GM12878 (cell line): ENCODE measurements around the gene OPCML. TPM values are rescaled to one million over a fixed set of nuclear protein-coding genes. Genes with fewer than 3 reads are reported as not detected.

Source experiments
- ATAC-seq: fragments of 200-7000 bp; cut with Tn5 transposase; 3 replicates; pipeline ENCODE4 v1.9.1; 2020; ENCODE audit warnings: mild to moderate bottlenecking, moderate library complexity
- BruUV-seq: library from RNA; stranded (reverse); fragments of 400-500 nt; replicated peaks from 2 replicates; lab custom pipeline; 2021; lab: Mats Ljungman, UMichigan
- CTCF ChIA-PET: fragments of 300-600 bp; sonication (Branson Sonifier 250); formaldehyde crosslinking; extraction: SDS; loops from one replicate; lab custom pipeline; 2021; ENCODE audit warnings: inconsistent platforms; lab: Yijun Ruan, JAX
- POLR2A ChIA-PET: fragments of 350-600 bp; formaldehyde crosslinking; extraction: SDS; loops from one replicate; lab custom pipeline; 2021; ENCODE audit warnings: inconsistent platforms; lab: Charles Lee
- RAD21 ChIA-PET: fragments of 300-600 bp; sonication (Branson Sonifier 250); formaldehyde crosslinking; loops from one replicate; lab custom pipeline; 2023; ENCODE audit warnings: antibody characterized with exemption; ENCODE audit not compliant: unreplicated experiment; lab: Charles Lee
- SMC1A ChIA-PET: fragments of 300-600 bp; sonication (Branson Sonifier 250); formaldehyde crosslinking; loops from one replicate; lab custom pipeline; 2023; ENCODE audit not compliant: unreplicated experiment, uncharacterized antibody; lab: Charles Lee
- DNase-seq: peaks from one replicate; pipeline ENCODE4 v3.0.0-alpha.2; 2011; ENCODE audit warnings: low read depth, low spot score
- FAIRE-seq: peaks from 3 replicates; lab custom pipeline; 2011; peaks lifted over from hg19 to GRCh38; lab: Jason Lieb, UNC
- H2AFZ ChIP-seq: 2 replicates; pipeline ENCODE4 v1.6.0; 2011; ENCODE audit warnings: low read depth, low read length, control low read depth; ENCODE audit not compliant: control insufficient read depth
- H3K27ac ChIP-seq: 2 replicates; pipeline ENCODE4 v1.5.1; 2011; ENCODE audit warnings: control low read depth; ENCODE audit not compliant: control insufficient read depth, insufficient read depth
- H3K27me3 ChIP-seq, 2 experiments: replicated peaks in 1 of 2; 2 replicates each; pipeline versions ENCODE4 v1.6.0 to v1.6.1; 2011; ENCODE audit warnings: low read length in 1 of 2; ENCODE audit not compliant: control insufficient read depth in 2 of 2, insufficient read depth in 2 of 2
- H3K36me3 ChIP-seq, 2 experiments: 2 replicates each; pipeline ENCODE4 v1.5.1; 2011; ENCODE audit warnings: low read length in 1 of 2; ENCODE audit not compliant: control insufficient read depth in 2 of 2, insufficient read depth in 2 of 2
- H3K4me1 ChIP-seq: 2 replicates; pipeline ENCODE4 v1.6.1; 2011; ENCODE audit warnings: mild to moderate bottlenecking, low read length, moderate library complexity, mixed read lengths; ENCODE audit not compliant: control insufficient read depth, insufficient read depth
- H3K4me2 ChIP-seq: 2 replicates; pipeline ENCODE4 v1.6.0; 2011; ENCODE audit warnings: control low read depth; ENCODE audit not compliant: control insufficient read depth, insufficient read depth
- H3K4me3 ChIP-seq: fragments of 200-600 bp; sonication (generic); 2 replicates; pipeline ENCODE4 v1.5.1; 2016
- H3K79me2 ChIP-seq: 2 replicates; pipeline ENCODE4 v1.6.0; 2011; ENCODE audit warnings: low read length; ENCODE audit not compliant: control insufficient read depth, insufficient read depth
- H3K9ac ChIP-seq: 2 replicates; pipeline ENCODE4 v1.8.0; 2011; ENCODE audit warnings: low read length, control low read depth, mixed read lengths; ENCODE audit not compliant: control insufficient read depth, insufficient read depth
- H3K9me3 ChIP-seq: replicated peaks from 3 replicates; pipeline ENCODE4 v1.5.1; 2011; ENCODE audit warnings: mild to moderate bottlenecking, low read length; ENCODE audit not compliant: control insufficient read depth, insufficient read depth
- H4K20me1 ChIP-seq: 2 replicates; pipeline ENCODE4 v1.6.0; 2011; ENCODE audit not compliant: control insufficient read depth, insufficient read depth
- ATF7 ChIP-seq: fragments of 450-650 bp; IDR thresholded peaks from 2 replicates; pipeline ENCODE4 v1.6.1; 2016; ENCODE audit warnings: low read depth, mild to moderate bottlenecking
- SMC3 ChIP-seq: IDR thresholded peaks from 2 replicates; pipeline ENCODE4 v1.6.1; 2011; ENCODE audit warnings: low read length, improper control_type of control experiment, borderline replicate concordance
- in situ Hi-C: fragments of 300-500 bp; cut with MboI; formaldehyde crosslinking; loops from 9 replicates; pipeline ENCODE4 v1.14.3; 2018; ENCODE audit warnings: mixed read lengths
- intact Hi-C: fragments of 100-400 bp; cut with micrococcal nuclease; formaldehyde crosslinking; loops from one replicate; pipeline ENCODE4 v1.14.2; 2022; ENCODE audit not compliant: unreplicated experiment
- polyA plus RNA-seq, 11 experiments: library from polyadenylated mRNA; depleted of rRNA in 4 of 11; unstranded in 6 of 11; stranded (reverse) in 5 of 11; fragments of >200 nt; fragmentation: Nextera tagmentation in 4 of 11; fragmentation: Illumina TruSeq in 1 of 11; extraction: Ambion mirVana in 4 of 11; extraction: Trizol in 1 of 11; gene quantifications; 1 replicate in 1 of 11; 2 replicates in 10 of 11; pipeline versions ENCODE4 v1.2.1 to v1.2.3, GENCODE V29; 2011 to 2016; ENCODE audit warnings: inconsistent platforms in 2 of 11, missing spikeins in 2 of 11, low read depth in 1 of 11
- total RNA-seq, 4 experiments: library from RNA; depleted of rRNA in 3 of 4; stranded (reverse); fragments of >200 nt in 3 of 4; fragmentation: Illumina TruSeq in 1 of 4; extraction: Trizol in 1 of 4; gene quantifications; 2 replicates each; pipeline versions ENCODE4 v1.2.1 to v1.2.3, GENCODE V29; 2013 to 2021
- TF ChIP-seq, protein P1 (sequence below): IDR thresholded peaks from 2 replicates; pipeline ENCODE4 v1.6.1; 2011; ENCODE audit warnings: borderline replicate concordance, low read depth, mild to moderate bottlenecking, moderate library complexity, mixed read lengths, low read length; ENCODE audit not compliant: insufficient read depth; ENCODE audit errors: extremely low read length
- TF ChIP-seq, protein P2 (sequence below): fragments of 450-650 bp; IDR thresholded peaks from 2 replicates; pipeline ENCODE4 v1.6.1; 2017; ENCODE audit warnings: mild to moderate bottlenecking, moderate library complexity

The OPCML gene
- total and polyA plus RNA-seq, 10 of the 15 experiments (the other 5 are each of a cell fraction or from before 2014, with no cell fraction given) = 0.84 TPM; not detected in 9

GRCh38 chr11:132395434-132395833 is 1136.9 kb downstream of the OPCML start:
- POLR2A ChIA-PET = no interaction called here
- H4K20me1 ChIP-seq = no peaks in the 10 kb centered on the region
- no peak for FAIRE-seq

More at GRCh38 chr11:132395434-132395833, 1136.9 kb downstream of the OPCML start:
- no peaks in the 10 kb centered on the region for H3K27me3 ChIP-seq
- DNase-seq = no peak
- H2AFZ ChIP-seq = no peak overlapping the region
- BruUV-seq = no TSS peak
- H3K27ac ChIP-seq = no peak overlapping the region
- no peak overlapping the region for H3K9ac ChIP-seq
- no peaks in the 10 kb centered on the region for H3K79me2 ChIP-seq
- intact Hi-C loops = no loop called here
- RAD21 ChIA-PET = no interaction called here
- H3K36me3 ChIP-seq = no peaks in the 10 kb centered on the region
- H3K9me3 ChIP-seq = no peaks in the 10 kb centered on the region
- in situ Hi-C loops = loop anchor here (10.0 kb wide), 1 partner anchor 121 kb away; no protein-coding TSS in a partner anchor
- H3K4me3 ChIP-seq = no peak overlapping the region
- SMC1A ChIA-PET = no interaction called here
- H3K4me2 ChIP-seq = no peak overlapping the region
- no peak for TF ChIP-seq ATF7
- TF ChIP-seq SMC3 = no peak
- TF ChIP-seq, protein P1, sequence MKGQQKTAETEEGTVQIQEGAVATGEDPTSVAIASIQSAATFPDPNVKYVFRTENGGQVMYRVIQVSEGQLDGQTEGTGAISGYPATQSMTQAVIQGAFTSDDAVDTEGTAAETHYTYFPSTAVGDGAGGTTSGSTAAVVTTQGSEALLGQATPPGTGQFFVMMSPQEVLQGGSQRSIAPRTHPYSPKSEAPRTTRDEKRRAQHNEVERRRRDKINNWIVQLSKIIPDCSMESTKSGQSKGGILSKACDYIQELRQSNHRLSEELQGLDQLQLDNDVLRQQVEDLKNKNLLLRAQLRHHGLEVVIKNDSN = no peak
- TF ChIP-seq, protein P2, sequence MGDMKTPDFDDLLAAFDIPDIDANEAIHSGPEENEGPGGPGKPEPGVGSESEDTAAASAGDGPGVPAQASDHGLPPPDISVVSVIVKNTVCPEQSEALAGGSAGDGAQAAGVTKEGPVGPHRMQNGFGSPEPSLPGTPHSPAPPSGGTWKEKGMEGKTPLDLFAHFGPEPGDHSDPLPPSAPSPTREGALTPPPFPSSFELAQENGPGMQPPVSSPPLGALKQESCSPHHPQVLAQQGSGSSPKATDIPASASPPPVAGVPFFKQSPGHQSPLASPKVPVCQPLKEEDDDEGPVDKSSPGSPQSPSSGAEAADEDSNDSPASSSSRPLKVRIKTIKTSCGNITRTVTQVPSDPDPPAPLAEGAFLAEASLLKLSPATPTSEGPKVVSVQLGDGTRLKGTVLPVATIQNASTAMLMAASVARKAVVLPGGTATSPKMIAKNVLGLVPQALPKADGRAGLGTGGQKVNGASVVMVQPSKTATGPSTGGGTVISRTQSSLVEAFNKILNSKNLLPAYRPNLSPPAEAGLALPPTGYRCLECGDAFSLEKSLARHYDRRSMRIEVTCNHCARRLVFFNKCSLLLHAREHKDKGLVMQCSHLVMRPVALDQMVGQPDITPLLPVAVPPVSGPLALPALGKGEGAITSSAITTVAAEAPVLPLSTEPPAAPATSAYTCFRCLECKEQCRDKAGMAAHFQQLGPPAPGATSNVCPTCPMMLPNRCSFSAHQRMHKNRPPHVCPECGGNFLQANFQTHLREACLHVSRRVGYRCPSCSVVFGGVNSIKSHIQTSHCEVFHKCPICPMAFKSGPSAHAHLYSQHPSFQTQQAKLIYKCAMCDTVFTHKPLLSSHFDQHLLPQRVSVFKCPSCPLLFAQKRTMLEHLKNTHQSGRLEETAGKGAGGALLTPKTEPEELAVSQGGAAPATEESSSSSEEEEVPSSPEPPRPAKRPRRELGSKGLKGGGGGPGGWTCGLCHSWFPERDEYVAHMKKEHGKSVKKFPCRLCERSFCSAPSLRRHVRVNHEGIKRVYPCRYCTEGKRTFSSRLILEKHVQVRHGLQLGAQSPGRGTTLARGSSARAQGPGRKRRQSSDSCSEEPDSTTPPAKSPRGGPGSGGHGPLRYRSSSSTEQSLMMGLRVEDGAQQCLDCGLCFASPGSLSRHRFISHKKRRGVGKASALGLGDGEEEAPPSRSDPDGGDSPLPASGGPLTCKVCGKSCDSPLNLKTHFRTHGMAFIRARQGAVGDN = no peak
- no peaks in the 10 kb centered on the region for H3K4me1 ChIP-seq
- CTCF ChIA-PET = no interaction called here
- ATAC-seq = no peak
